Fibroblast of lung (primary cell): ENCODE measurements around the gene NUDT21. TPM values are rescaled to one million over a fixed set of nuclear protein-coding genes. Genes with fewer than 3 reads are reported as not detected.

Source experiments
- DNase-seq, 2 donors: peaks; one replicate each; pipeline versions ENCODE4 v3.0.0 to v3.0.0-alpha.2; 2010; ENCODE audit warnings: low read depth in 2 of 2
- H2AFZ ChIP-seq: 2 replicates; pipeline ENCODE4 v1.5.1; 2012; ENCODE audit warnings: low read length, control low read depth, inconsistent platforms
- H3K27ac ChIP-seq: 2 replicates; pipeline ENCODE4 v1.5.1; 2011; ENCODE audit warnings: low read length, control low read depth; ENCODE audit not compliant: insufficient read depth
- H3K27me3 ChIP-seq: 2 replicates; pipeline ENCODE4 v1.5.1; 2011; ENCODE audit warnings: mild to moderate bottlenecking, low read length; ENCODE audit not compliant: control insufficient read depth, insufficient read depth
- H3K36me3 ChIP-seq: 2 replicates; pipeline ENCODE4 v1.5.1; 2011; ENCODE audit warnings: low read length; ENCODE audit not compliant: control insufficient read depth, insufficient read depth
- H3K4me1 ChIP-seq: 2 replicates; pipeline ENCODE4 v1.5.1; 2011; ENCODE audit warnings: low read length; ENCODE audit not compliant: control insufficient read depth, insufficient read depth; ENCODE audit errors: extremely low read depth
- H3K4me2 ChIP-seq: 2 replicates; pipeline ENCODE4 v1.5.1; 2011; ENCODE audit warnings: low read length, control low read depth; ENCODE audit not compliant: insufficient read depth; ENCODE audit errors: extremely low read depth
- H3K4me3 ChIP-seq, 4 experiments: fragments of 200-600 bp in 1 of 4; sonication (generic) in 1 of 4; replicated peaks in 1 of 4; 2 replicates each; pipeline ENCODE4 v1.5.1; 2011 to 2016; ENCODE audit warnings: low read length in 4 of 4, low read depth in 3 of 4, mild to moderate bottlenecking in 3 of 4, control low read depth in 2 of 4, inconsistent platforms in 1 of 4, mixed read lengths in 1 of 4; ENCODE audit not compliant: insufficient read depth in 1 of 4; ENCODE audit errors: control extremely low read depth in 1 of 4
- H3K79me2 ChIP-seq: 2 replicates; pipeline ENCODE4 v1.5.1; 2012; ENCODE audit warnings: mild to moderate bottlenecking, low read length, inconsistent platforms; ENCODE audit not compliant: control insufficient read depth, insufficient read depth
- H3K9ac ChIP-seq: 2 replicates; pipeline ENCODE4 v1.5.1; 2011; ENCODE audit warnings: mild to moderate bottlenecking, low read length, control low read depth; ENCODE audit not compliant: insufficient read depth
- H3K9me3 ChIP-seq: 2 replicates; pipeline ENCODE4 v1.5.1; 2012; ENCODE audit warnings: low read depth, low read length; ENCODE audit not compliant: control insufficient read depth, insufficient read depth
- H4K20me1 ChIP-seq: 2 replicates; pipeline ENCODE4 v1.5.1; 2011; ENCODE audit warnings: low read length; ENCODE audit not compliant: control insufficient read depth, insufficient read depth; ENCODE audit errors: extremely low read depth
- EZH2 ChIP-seq: IDR thresholded peaks from 2 replicates; pipeline ENCODE4 v1.5.1; 2012; ENCODE audit warnings: low read length, control low read depth, mild to moderate bottlenecking; ENCODE audit errors: missing control alignments
- polyA plus RNA-seq, 2 donors: library from polyadenylated mRNA; depleted of rRNA in 1 of 2; stranded (reverse) in 1 of 2; unstranded in 1 of 2; fragments of >200 nt; gene quantifications; 2 replicates each; pipeline ENCODE4 v1.2.1, GENCODE V29; 2011 to 2012; ENCODE audit warnings: missing spikeins in 1 of 2
- total RNA-seq: library from RNA; depleted of rRNA; stranded (reverse); fragments of >200 nt; gene quantifications from 2 replicates; pipeline ENCODE4 v1.2.1, GENCODE V29; 2014
- TF ChIP-seq, protein P1 (sequence below), 2 donors: IDR thresholded peaks in 1 of 2; conservative IDR thresholded peaks in 1 of 2; 1 replicate in 1 of 2; 2 replicates in 1 of 2; pipeline ENCODE4 v1.5.1; 2011 to 2012; ENCODE audit warnings: low read length in 2 of 2, control low read depth in 1 of 2, inconsistent platforms in 1 of 2, low read depth in 1 of 2, mild to moderate bottlenecking in 1 of 2

NUDT21 gene
- total and polyA plus RNA-seq, 2 donors (not counting 1 experiment from before 2014, with no cell fraction given), result 69.9 to 132 TPM

DNA sequence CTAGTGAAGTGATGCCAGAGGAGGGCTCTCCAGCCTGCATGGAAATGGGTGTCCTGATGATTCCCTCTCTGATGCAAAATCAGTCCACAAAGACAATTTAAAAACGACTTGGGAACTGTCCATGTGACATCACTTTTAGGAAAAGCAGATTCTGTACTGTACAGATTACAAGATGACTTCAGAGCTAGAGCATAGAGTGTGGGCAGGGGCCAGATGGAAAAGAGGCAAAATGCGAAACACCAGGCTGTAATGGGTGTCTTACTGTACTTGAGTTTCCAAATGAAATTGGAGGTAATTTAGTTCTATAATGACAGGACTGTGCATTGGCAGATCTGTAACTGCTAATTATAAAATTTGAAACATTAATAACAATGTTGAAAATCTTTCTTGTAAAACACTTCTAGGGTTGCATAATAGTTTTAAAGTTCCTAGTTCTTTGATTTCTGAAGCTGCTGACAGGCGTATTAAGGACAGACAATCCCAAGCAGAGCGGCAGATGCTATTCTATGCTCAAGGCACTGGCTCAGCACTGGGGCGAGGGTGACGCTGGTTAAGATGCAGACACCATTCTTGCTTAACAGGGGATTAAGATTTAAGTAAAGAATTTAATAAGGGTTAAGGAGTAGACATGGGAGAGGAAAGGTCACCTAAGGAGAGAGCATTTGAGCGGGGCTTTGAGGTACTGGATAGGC lies 29.8 kb upstream of the NUDT21 start:
- no peak for DNase-seq
- TF ChIP-seq, protein P1, sequence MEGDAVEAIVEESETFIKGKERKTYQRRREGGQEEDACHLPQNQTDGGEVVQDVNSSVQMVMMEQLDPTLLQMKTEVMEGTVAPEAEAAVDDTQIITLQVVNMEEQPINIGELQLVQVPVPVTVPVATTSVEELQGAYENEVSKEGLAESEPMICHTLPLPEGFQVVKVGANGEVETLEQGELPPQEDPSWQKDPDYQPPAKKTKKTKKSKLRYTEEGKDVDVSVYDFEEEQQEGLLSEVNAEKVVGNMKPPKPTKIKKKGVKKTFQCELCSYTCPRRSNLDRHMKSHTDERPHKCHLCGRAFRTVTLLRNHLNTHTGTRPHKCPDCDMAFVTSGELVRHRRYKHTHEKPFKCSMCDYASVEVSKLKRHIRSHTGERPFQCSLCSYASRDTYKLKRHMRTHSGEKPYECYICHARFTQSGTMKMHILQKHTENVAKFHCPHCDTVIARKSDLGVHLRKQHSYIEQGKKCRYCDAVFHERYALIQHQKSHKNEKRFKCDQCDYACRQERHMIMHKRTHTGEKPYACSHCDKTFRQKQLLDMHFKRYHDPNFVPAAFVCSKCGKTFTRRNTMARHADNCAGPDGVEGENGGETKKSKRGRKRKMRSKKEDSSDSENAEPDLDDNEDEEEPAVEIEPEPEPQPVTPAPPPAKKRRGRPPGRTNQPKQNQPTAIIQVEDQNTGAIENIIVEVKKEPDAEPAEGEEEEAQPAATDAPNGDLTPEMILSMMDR (conservative IDR thresholded peaks at IDR 0.05 in 1 of 2, IDR thresholded peaks at IDR 0.05 in 1 of 2; ENCODE audit: low read depth in 1 of 2, low read length in 2 of 2), result no peak
- no peak for TF ChIP-seq EZH2
- Histone ChIP-seq H3K4me3 (no peak overlapping the region), H3K27ac (no peak overlapping the region), H3K9ac (no peak overlapping the region), H3K4me2 (no peak overlapping the region), H3K9me3 (no peaks in the 10 kb centered on the region), H4K20me1 (no peaks in the 10 kb centered on the region), H3K4me1 (peaks cover 3% of the 10 kb centered on the region), H2AFZ (no peak overlapping the region), H3K79me2 (no peaks in the 10 kb centered on the region), H3K27me3 (no peaks in the 10 kb centered on the region), H3K36me3 (peaks cover 6% of the 10 kb centered on the region)

DNA sequence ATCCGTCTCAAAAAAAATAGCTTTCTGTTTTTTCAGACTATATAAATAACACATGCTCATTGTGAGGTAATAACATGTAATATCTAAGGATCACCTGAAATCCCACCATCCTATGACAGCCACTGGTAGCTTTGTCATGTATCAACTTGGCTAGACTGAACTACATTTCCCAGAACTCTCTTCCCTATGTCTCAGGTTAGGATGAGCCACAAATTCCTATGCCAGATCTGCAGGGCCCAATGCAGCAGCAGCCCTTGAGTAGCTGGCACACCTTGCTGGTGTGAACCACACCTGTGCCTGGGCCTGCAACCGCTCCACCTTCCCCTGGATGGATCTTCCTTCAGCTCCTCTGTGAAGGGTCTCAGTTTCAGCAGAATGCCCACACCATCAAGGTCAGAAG lies 28.3 kb upstream of the NUDT21 start:
- no peaks in the 10 kb centered on the region for H3K79me2 ChIP-seq
- H3K36me3 ChIP-seq, result peaks cover 10% of the 10 kb centered on the region
- no peak overlapping the region for H3K4me3 ChIP-seq
- TF ChIP-seq, protein P1 (conservative IDR thresholded peaks at IDR 0.05 in 1 of 2, IDR thresholded peaks at IDR 0.05 in 1 of 2; ENCODE audit: low read depth in 1 of 2, low read length in 2 of 2), result no peak
- no peak for TF ChIP-seq EZH2
- H3K9ac ChIP-seq, result no peak overlapping the region
- no peaks in the 10 kb centered on the region for H4K20me1 ChIP-seq
- no peak overlapping the region for H3K4me2 ChIP-seq
- H3K27ac ChIP-seq, result no peak overlapping the region
- DNase-seq, result no peak
- H3K4me1 ChIP-seq, result peaks cover 3% of the 10 kb centered on the region
- no peaks in the 10 kb centered on the region for H3K27me3 ChIP-seq
- H3K9me3 ChIP-seq, result no peaks in the 10 kb centered on the region
- no peak overlapping the region for H2AFZ ChIP-seq

DNA sequence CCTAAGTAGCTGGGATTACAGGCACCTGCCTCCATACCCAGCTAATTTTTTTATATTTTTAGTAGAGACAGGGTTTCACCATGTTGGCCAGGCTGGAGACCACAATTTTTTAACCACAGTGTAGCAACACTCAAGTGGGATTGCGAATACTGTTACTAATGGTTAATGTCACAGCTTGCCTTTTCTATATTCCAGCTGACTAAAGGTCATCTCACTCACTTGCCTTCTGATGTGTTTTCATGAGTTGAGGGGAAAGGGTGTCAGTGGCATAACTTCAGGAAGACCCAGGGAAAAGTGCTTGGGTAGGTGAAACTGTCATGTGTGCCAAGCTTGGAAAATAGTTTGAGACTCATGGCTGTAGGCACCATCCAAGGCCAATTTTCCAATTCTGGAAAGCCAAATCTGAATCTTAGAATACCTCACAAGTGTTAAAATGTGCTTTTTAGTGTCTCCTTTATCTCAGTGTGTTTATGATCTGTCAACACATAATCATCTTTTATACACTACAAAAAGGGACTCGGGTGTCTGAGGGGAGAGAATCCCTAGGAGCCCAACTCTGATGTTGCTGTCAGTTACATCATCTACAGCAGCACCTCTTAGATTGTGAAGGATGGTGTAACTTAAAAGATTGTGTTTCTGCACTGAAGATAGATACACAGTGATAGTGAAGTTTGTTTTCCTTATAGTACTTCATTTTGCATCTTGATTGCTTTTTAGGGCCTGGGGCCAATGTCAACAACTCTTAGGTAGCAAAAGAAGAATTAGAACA lies 27.3 kb upstream of the NUDT21 start:
- Histone ChIP-seq H3K27ac (no peak overlapping the region), H3K27me3 (no peaks in the 10 kb centered on the region), H3K79me2 (no peaks in the 10 kb centered on the region), H3K9me3 (no peaks in the 10 kb centered on the region), H3K4me1 (peaks cover 3% of the 10 kb centered on the region), H3K9ac (no peak overlapping the region), H3K4me2 (no peak overlapping the region), H3K36me3 (peaks cover 10% of the 10 kb centered on the region), H4K20me1 (no peaks in the 10 kb centered on the region), H2AFZ (no peak overlapping the region), H3K4me3 (no peak overlapping the region)
- no peak for TF ChIP-seq EZH2
- TF ChIP-seq, protein P1 (conservative IDR thresholded peaks at IDR 0.05 in 1 of 2, IDR thresholded peaks at IDR 0.05 in 1 of 2; ENCODE audit: low read depth in 1 of 2, low read length in 2 of 2), result no peak
- peak in 1 of 2 donors; percentile 54 for DNase-seq
